HG03571 (cell line): ENCODE data around the gene SEC61A1.

Experiments
- ATAC-seq: cut with Tn5 transposase; IDR thresholded peaks from one replicate; pipeline ENCODE4 v1.9.1; 2021; ENCODE audit not compliant: unreplicated experiment

The SEC61A1 gene

GRCh38 chr3:128077202-128077624 lies 25.0 kb downstream of the SEC61A1 start:
- ATAC-seq, result no peak

GRCh38 chr3:128077665-128078064 lies 25.4 kb downstream of the SEC61A1 start:
- ATAC-seq, result no peak

- ATAC-seq, result no peak
These were observed 26.1 kb downstream of the SEC61A1 start for GRCh38 chr3:128078322-128078721.

GRCh38 chr3:128078875-128079274 lies 26.6 kb downstream of the SEC61A1 start:
- ATAC-seq, result no peak

GRCh38 chr3:128079823-128080222 lies 27.6 kb downstream of the SEC61A1 start:
- ATAC-seq, result no peak

- ATAC-seq, result no peak
These were observed 28.3 kb downstream of the SEC61A1 start for GRCh38 chr3:128080323-128081080.

- no peak for ATAC-seq
These were observed 29.0 kb downstream of the SEC61A1 start for GRCh38 chr3:128081226-128081625.

GRCh38 chr3:128081846-128082245 lies 29.6 kb downstream of the SEC61A1 start:
- no peak for ATAC-seq

- ATAC-seq, result no peak
These were observed 30.3 kb downstream of the SEC61A1 start for GRCh38 chr3:128082546-128082945.

GRCh38 chr3:128083396-128083795 lies 31.2 kb downstream of the SEC61A1 start:
- ATAC-seq, result no peak

GRCh38 chr3:128083980-128084674 lies 31.9 kb downstream of the SEC61A1 start:
- ATAC-seq, result no peak

GRCh38 chr3:128084675-128085021 lies 32.4 kb downstream of the SEC61A1 start:
- ATAC-seq, result no peak

GRCh38 chr3:128089135-128089534 lies 36.9 kb downstream of the SEC61A1 start:
- ATAC-seq, result no peak

GRCh38 chr3:128091586-128091985 lies 39.3 kb downstream of the SEC61A1 start:
- ATAC-seq, result no peak

GRCh38 chr3:128094295-128095151 lies 42.3 kb downstream of the SEC61A1 start:
- ATAC-seq, result no peak

GRCh38 chr3:128095222-128095703 lies 43.0 kb downstream of the SEC61A1 start:
- no peak for ATAC-seq

GRCh38 chr3:128098234-128098633 lies 46.0 kb downstream of the SEC61A1 start:
- no peak for ATAC-seq

- no peak for ATAC-seq
These were observed 47.9 kb downstream of the SEC61A1 start for GRCh38 chr3:128100161-128100560.

GRCh38 chr3:128100638-128101037 lies 48.4 kb downstream of the SEC61A1 start:
- no peak for ATAC-seq

GRCh38 chr3:128103136-128103676 lies 51.0 kb downstream of the SEC61A1 start:
- no peak for ATAC-seq

GRCh38 chr3:128107834-128108233 lies 55.6 kb downstream of the SEC61A1 start:
- no peak for ATAC-seq
